HepG2 (cell line): ENCODE data around the gene TMEM134. TPM values are rescaled to one million over a fixed set of nuclear protein-coding genes. Genes with fewer than 3 reads are reported as not detected.

Experiments
- BCLAF1 ChIP-seq: fragments of 450-650 bp; IDR thresholded peaks from 2 replicates; pipeline ENCODE4 v1.6.1; 2017; ENCODE audit warnings: mild to moderate bottlenecking
- GATAD2A ChIP-seq: IDR thresholded peaks from 2 replicates; pipeline ENCODE4 v1.6.1; 2016
- MIER2 ChIP-seq: IDR thresholded peaks from 2 replicates; pipeline ENCODE4 v1.6.1; 2016; ENCODE audit warnings: missing biosample characterization, missing genetic modification reagents
- NFKBIZ ChIP-seq: IDR thresholded peaks from 2 replicates; pipeline ENCODE4 v1.6.1; 2018; ENCODE audit warnings: missing genetic modification reagents, missing compliant biosample characterization
- PATZ1 ChIP-seq: sonication (generic); formaldehyde crosslinking; IDR thresholded peaks from 2 replicates; pipeline ENCODE4 v1.4.0; 2020; ENCODE audit warnings: missing genetic modification reagents
- PREB ChIP-seq: sonication (generic); formaldehyde crosslinking; IDR thresholded peaks from 2 replicates; pipeline ENCODE4 v1.4.0; 2020; ENCODE audit warnings: missing genetic modification reagents
- STAT6 ChIP-seq: sonication (generic); formaldehyde crosslinking; IDR thresholded peaks from 2 replicates; pipeline ENCODE4 v1.4.0; 2020; ENCODE audit warnings: missing genetic modification reagents, mild to moderate bottlenecking, borderline replicate concordance
- ZNF337 ChIP-seq: sonication (generic); formaldehyde crosslinking; IDR thresholded peaks from 2 replicates; pipeline ENCODE4 v1.5.1; 2020; ENCODE audit warnings: missing genetic modification reagents, low read depth, mild to moderate bottlenecking, borderline replicate concordance
- ZNF441 ChIP-seq: sonication (generic); formaldehyde crosslinking; IDR thresholded peaks from 2 replicates; pipeline ENCODE4 v1.7.0; 2021; ENCODE audit warnings: missing genetic modification reagents, borderline replicate concordance
- ZNF484 ChIP-seq: sonication (generic); formaldehyde crosslinking; IDR thresholded peaks from 2 replicates; pipeline ENCODE4 v1.5.1; 2020; ENCODE audit warnings: mild to moderate bottlenecking, low read depth, missing genetic modification reagents, borderline replicate concordance
- ZNF510 ChIP-seq: sonication (generic); formaldehyde crosslinking; IDR thresholded peaks from 2 replicates; pipeline ENCODE4 v1.4.0; 2020; ENCODE audit warnings: low read depth, mild to moderate bottlenecking, missing genetic modification reagents
- polyA plus RNA-seq, 8 experiments: library from polyadenylated mRNA; depleted of rRNA in 3 of 8; stranded (reverse) in 7 of 8; unstranded in 1 of 8; fragments of >200 nt; fragmentation: Illumina TruSeq in 4 of 8; extraction: Trizol in 4 of 8; gene quantifications; 2 replicates each; pipeline versions ENCODE4 v1.2.1 to v1.2.3, GENCODE V29; 2011 to 2016; ENCODE audit warnings: low read depth in 4 of 8, missing spikeins in 1 of 8, mixed read lengths in 1 of 8; ENCODE audit not compliant: insufficient read depth in 1 of 8
- total RNA-seq, 5 experiments: library from RNA; depleted of rRNA; stranded (reverse); fragments of >200 nt; fragmentation: Illumina TruSeq; extraction: Trizol; gene quantifications; 2 replicates each; pipeline ENCODE4 v1.2.3, GENCODE V29; 2016; ENCODE audit warnings: low read depth in 1 of 5

The TMEM134 gene
- total and polyA plus RNA-seq, 2 of the 13 experiments (the other 11 are each of a cell fraction or from before 2014, with no cell fraction given), result 6.9 to 26.9 TPM

GRCh38 chr11:67468759-67469507 lies at the start of gene TMEM134 (continued):
- peak; percentile 78 for TF ChIP-seq PATZ1 (CRISPR knock-in tag)
- no peak; the same call in 1 of the 2 replicates for TF ChIP-seq ZNF510 (CRISPR knock-in tag)
- no peak for TF ChIP-seq BCLAF1
- TF ChIP-seq ZNF484 (CRISPR knock-in tag), result no peak
- no peak for TF ChIP-seq PREB
- no peak for TF ChIP-seq NFKBIZ (CRISPR knock-in tag)
- TF ChIP-seq MIER2, result no peak
- TF ChIP-seq STAT6 (CRISPR knock-in tag), result no peak; the same call in 1 of the 2 replicates
- TF ChIP-seq ZNF441 (CRISPR knock-in tag), result peak; percentile 77; the same call in 1 of the 2 replicates
- TF ChIP-seq GATAD2A, result peak; percentile 56
- TF ChIP-seq ZNF337 (CRISPR knock-in tag), result no peak
